ENCODE data around the gene ANXA2R.
A peak's percentile ranks its signal among the peaks of the same experiment; 100 is the strongest.

Gene ANXA2R

GRCh38 chr5:43016217-43016779 lies 23.8 kb downstream of the ANXA2R start:
- Histone ChIP-seq H3K9ac (ENCODE audit: low read depth in 1 of 2, low read length in 2 of 2) (peak overlapping the region in 1 of 2 donors; percentile 4), H3K36me3 (ENCODE audit: control insufficient read depth in 1 of 2, insufficient read depth in 2 of 2, low read length in 2 of 2) (no peaks in the 10 kb centered on the region), H3K27ac (ENCODE audit: low read depth, low read length) (no peak overlapping the region), H3K9me3 (ENCODE audit: control insufficient read depth in 1 of 2, low read length in 2 of 2) (no peaks in the 10 kb centered on the region), H3K27me3 (ENCODE audit: control insufficient read depth in 1 of 2, insufficient read depth in 2 of 2, low read length in 2 of 2) (peaks cover 19 to 37% of the 10 kb centered on the region in 2 donors), H3K4me1 (ENCODE audit: control insufficient read depth in 1 of 2, insufficient read depth in 2 of 2, low read length in 2 of 2) (peaks cover 0 to 28% of the 10 kb centered on the region in 2 donors), H3K4me3 (ENCODE audit: low read depth in 1 of 2, low read length in 2 of 2) (no peak overlapping the region)

DNA sequence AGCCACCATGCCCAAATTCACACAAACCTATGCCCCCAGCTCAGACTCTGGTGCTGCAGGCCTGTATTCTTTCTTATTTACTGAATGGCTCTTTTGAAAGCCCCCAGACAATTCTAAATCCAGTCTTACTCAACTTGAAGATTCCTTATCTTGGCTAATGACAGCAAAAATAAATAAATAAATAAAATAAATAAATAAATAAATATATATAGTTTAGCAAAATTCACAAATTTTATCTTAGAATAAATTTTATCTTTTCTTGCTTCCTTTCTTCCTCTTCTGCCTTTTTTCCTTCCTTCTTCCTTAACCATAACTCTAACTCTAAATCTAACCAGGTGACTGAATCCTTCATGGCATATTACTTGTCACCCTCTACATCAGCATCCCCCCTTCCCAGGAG lies 25.6 kb downstream of the ANXA2R start:
- Histone ChIP-seq H3K36me3 (ENCODE audit: control insufficient read depth in 1 of 2, insufficient read depth in 2 of 2, low read length in 2 of 2) (no peaks in the 10 kb centered on the region), H3K27me3 (ENCODE audit: control insufficient read depth in 1 of 2, insufficient read depth in 2 of 2, low read length in 2 of 2) (peaks cover 14 to 36% of the 10 kb centered on the region in 2 donors), H3K27ac (ENCODE audit: low read depth, low read length) (no peak overlapping the region), H3K4me3 (ENCODE audit: low read depth in 1 of 2, low read length in 2 of 2) (no peak overlapping the region), H3K9me3 (ENCODE audit: control insufficient read depth in 1 of 2, low read length in 2 of 2) (no peaks in the 10 kb centered on the region), H3K9ac (ENCODE audit: low read depth in 1 of 2, low read length in 2 of 2) (no peak overlapping the region), H3K4me1 (ENCODE audit: control insufficient read depth in 1 of 2, insufficient read depth in 2 of 2, low read length in 2 of 2) (peaks cover 15 to 35% of the 10 kb centered on the region in 2 donors)

- no peak overlapping the region for H3K27ac ChIP-seq (ENCODE audit: low read depth, low read length)
- H3K9ac ChIP-seq (ENCODE audit: low read depth in 1 of 2, low read length in 2 of 2) = no peak overlapping the region
- H3K9me3 ChIP-seq (ENCODE audit: control insufficient read depth in 1 of 2, low read length in 2 of 2) = no peaks in the 10 kb centered on the region
- H3K4me1 ChIP-seq (ENCODE audit: control insufficient read depth in 1 of 2, insufficient read depth in 2 of 2, low read length in 2 of 2) = peaks cover 15 to 18% of the 10 kb centered on the region in 2 donors
- H3K36me3 ChIP-seq (ENCODE audit: control insufficient read depth in 1 of 2, insufficient read depth in 2 of 2, low read length in 2 of 2) = no peaks in the 10 kb centered on the region
- H3K27me3 ChIP-seq (ENCODE audit: control insufficient read depth in 1 of 2, insufficient read depth in 2 of 2, low read length in 2 of 2) = peaks cover 6 to 26% of the 10 kb centered on the region in 2 donors
- H3K4me3 ChIP-seq (ENCODE audit: low read depth in 1 of 2, low read length in 2 of 2) = peak overlapping the region; percentile 33 to 84
Observed at GRCh38 chr5:43010935-43011315, 29.2 kb downstream of the ANXA2R start.

GRCh38 chr5:43008363-43009153 lies 31.6 kb downstream of the ANXA2R start:
- peak overlapping the region; percentile 61 to 65 for H3K9ac ChIP-seq (ENCODE audit: low read depth in 1 of 2, low read length in 2 of 2)
- H3K9me3 ChIP-seq (ENCODE audit: control insufficient read depth in 1 of 2, low read length in 2 of 2) = no peaks in the 10 kb centered on the region
- H3K4me1 ChIP-seq (ENCODE audit: control insufficient read depth in 1 of 2, insufficient read depth in 2 of 2, low read length in 2 of 2) = peaks cover 15 to 18% of the 10 kb centered on the region in 2 donors
- H3K4me3 ChIP-seq (ENCODE audit: low read depth in 1 of 2, low read length in 2 of 2) = peak overlapping the region; percentile 63 to 84
- peak overlapping the region; percentile 75 for H3K27ac ChIP-seq (ENCODE audit: low read depth, low read length)
- peaks cover 6 to 33% of the 10 kb centered on the region in 2 donors for H3K27me3 ChIP-seq (ENCODE audit: control insufficient read depth in 1 of 2, insufficient read depth in 2 of 2, low read length in 2 of 2)
- H3K36me3 ChIP-seq (ENCODE audit: control insufficient read depth in 1 of 2, insufficient read depth in 2 of 2, low read length in 2 of 2) = no peaks in the 10 kb centered on the region

DNA sequence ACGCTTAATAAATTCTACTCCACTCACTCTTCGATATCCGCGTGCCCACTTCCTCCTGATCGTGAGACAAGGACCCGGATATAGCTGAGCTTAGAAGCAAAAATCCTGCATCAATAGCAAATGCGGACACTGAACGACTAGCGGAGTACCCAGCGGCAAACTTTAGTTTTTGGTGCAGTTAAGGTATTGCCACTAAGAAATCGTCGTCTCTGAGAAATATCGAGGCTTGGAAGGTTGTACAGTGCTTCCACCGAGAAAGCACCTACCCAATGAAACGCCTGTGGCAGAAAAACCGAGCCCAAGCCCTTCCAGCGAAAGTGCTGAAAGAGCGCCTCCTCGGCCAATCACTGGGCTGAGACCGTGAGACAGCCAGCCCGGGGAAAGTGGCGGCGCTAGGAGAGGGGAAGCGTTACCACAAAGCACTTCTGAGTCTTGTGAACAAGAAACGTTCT lies 32.2 kb downstream of the ANXA2R start:
- Histone ChIP-seq H3K4me3 (ENCODE audit: low read depth in 1 of 2, low read length in 2 of 2) (peak overlapping the region; percentile 63 to 84), H3K27ac (ENCODE audit: low read depth, low read length) (peak overlapping the region; percentile 75), H3K4me1 (ENCODE audit: control insufficient read depth in 1 of 2, insufficient read depth in 2 of 2, low read length in 2 of 2) (peaks cover 15 to 18% of the 10 kb centered on the region in 2 donors), H3K27me3 (ENCODE audit: control insufficient read depth in 1 of 2, insufficient read depth in 2 of 2, low read length in 2 of 2) (peaks cover 6 to 33% of the 10 kb centered on the region in 2 donors), H3K9me3 (ENCODE audit: control insufficient read depth in 1 of 2, low read length in 2 of 2) (no peaks in the 10 kb centered on the region), H3K9ac (ENCODE audit: low read depth in 1 of 2, low read length in 2 of 2) (peak overlapping the region; percentile 61 to 65), H3K36me3 (ENCODE audit: control insufficient read depth in 1 of 2, insufficient read depth in 2 of 2, low read length in 2 of 2) (no peaks in the 10 kb centered on the region)

- H3K36me3 ChIP-seq (ENCODE audit: control insufficient read depth in 1 of 2, insufficient read depth in 2 of 2, low read length in 2 of 2) = no peaks in the 10 kb centered on the region
- H3K27me3 ChIP-seq (ENCODE audit: control insufficient read depth in 1 of 2, insufficient read depth in 2 of 2, low read length in 2 of 2) = peaks cover 8 to 33% of the 10 kb centered on the region in 2 donors
- H3K27ac ChIP-seq (ENCODE audit: low read depth, low read length) = peak overlapping the region; percentile 75
- no peaks in the 10 kb centered on the region for H3K9me3 ChIP-seq (ENCODE audit: control insufficient read depth in 1 of 2, low read length in 2 of 2)
- H3K4me3 ChIP-seq (ENCODE audit: low read depth in 1 of 2, low read length in 2 of 2) = peak overlapping the region; percentile 63 to 84
- peak overlapping the region; percentile 61 to 65 for H3K9ac ChIP-seq (ENCODE audit: low read depth in 1 of 2, low read length in 2 of 2)
- peaks cover 15 to 18% of the 10 kb centered on the region in 2 donors for H3K4me1 ChIP-seq (ENCODE audit: control insufficient read depth in 1 of 2, insufficient read depth in 2 of 2, low read length in 2 of 2)
Observed at GRCh38 chr5:43007246-43007910, 32.7 kb downstream of the ANXA2R start.

DNA sequence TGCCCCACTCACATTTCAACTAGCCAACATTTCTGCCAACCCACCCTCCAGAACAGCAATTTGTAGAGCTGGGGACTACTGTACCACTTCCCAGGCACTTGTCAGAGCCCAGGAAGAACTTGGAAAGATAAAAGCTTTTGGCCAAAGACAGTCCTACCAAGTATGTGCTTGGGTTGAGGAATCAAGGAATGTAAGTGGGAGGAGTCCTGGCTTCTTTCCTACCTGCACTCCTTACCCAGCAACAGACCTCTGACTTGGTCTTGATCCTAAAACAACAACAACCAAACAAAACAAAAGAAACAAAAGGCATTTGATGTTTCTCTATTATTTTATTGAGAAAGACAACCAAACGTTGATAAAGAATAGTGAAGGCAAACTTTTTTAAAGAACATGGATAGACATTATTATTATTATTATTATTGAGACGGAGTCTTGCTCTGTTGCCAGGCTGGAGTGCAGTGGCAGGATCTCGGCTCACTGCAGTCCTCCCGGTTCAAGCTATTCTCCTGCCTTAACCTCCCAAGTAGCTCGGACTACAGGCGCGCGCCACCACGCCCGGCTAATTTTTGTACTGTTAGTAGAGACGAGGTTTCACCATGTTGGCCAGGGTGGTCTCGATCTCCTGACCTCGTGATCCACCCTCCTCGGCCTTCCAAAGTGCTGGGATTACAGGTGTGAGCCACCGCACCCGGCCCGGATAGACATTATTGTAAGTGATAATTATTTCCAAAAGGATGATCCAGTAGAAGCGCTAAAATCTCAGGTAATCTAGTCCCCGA lies 33.5 kb downstream of the ANXA2R start:
- H3K27me3 ChIP-seq (ENCODE audit: control insufficient read depth in 1 of 2, insufficient read depth in 2 of 2, low read length in 2 of 2) = peaks cover 9 to 35% of the 10 kb centered on the region in 2 donors
- H3K4me3 ChIP-seq (ENCODE audit: low read depth in 1 of 2, low read length in 2 of 2) = peak overlapping the region; percentile 63 to 84
- peak overlapping the region; percentile 61 to 65 for H3K9ac ChIP-seq (ENCODE audit: low read depth in 1 of 2, low read length in 2 of 2)
- H3K36me3 ChIP-seq (ENCODE audit: control insufficient read depth in 1 of 2, insufficient read depth in 2 of 2, low read length in 2 of 2) = no peaks in the 10 kb centered on the region
- H3K4me1 ChIP-seq (ENCODE audit: control insufficient read depth in 1 of 2, insufficient read depth in 2 of 2, low read length in 2 of 2) = peaks cover 15 to 18% of the 10 kb centered on the region in 2 donors
- H3K27ac ChIP-seq (ENCODE audit: low read depth, low read length) = no peak overlapping the region
- H3K9me3 ChIP-seq (ENCODE audit: control insufficient read depth in 1 of 2, low read length in 2 of 2) = no peaks in the 10 kb centered on the region

GRCh38 chr5:43005031-43005430 lies 35.1 kb downstream of the ANXA2R start:
- Histone ChIP-seq H3K4me3 (ENCODE audit: low read depth in 1 of 2, low read length in 2 of 2) (no peak overlapping the region), H3K4me1 (ENCODE audit: control insufficient read depth in 1 of 2, insufficient read depth in 2 of 2, low read length in 2 of 2) (peaks cover 4 to 11% of the 10 kb centered on the region in 2 donors), H3K36me3 (ENCODE audit: control insufficient read depth in 1 of 2, insufficient read depth in 2 of 2, low read length in 2 of 2) (no peaks in the 10 kb centered on the region), H3K9ac (ENCODE audit: low read depth in 1 of 2, low read length in 2 of 2) (no peak overlapping the region), H3K27ac (ENCODE audit: low read depth, low read length) (no peak overlapping the region), H3K27me3 (ENCODE audit: control insufficient read depth in 1 of 2, insufficient read depth in 2 of 2, low read length in 2 of 2) (peaks cover 19 to 39% of the 10 kb centered on the region in 2 donors), H3K9me3 (ENCODE audit: control insufficient read depth in 1 of 2, low read length in 2 of 2) (no peaks in the 10 kb centered on the region)

GRCh38 chr5:43001748-43002147 lies 38.4 kb downstream of the ANXA2R start:
- Histone ChIP-seq H3K36me3 (ENCODE audit: control insufficient read depth in 1 of 2, insufficient read depth in 2 of 2, low read length in 2 of 2) (no peaks in the 10 kb centered on the region), H3K27ac (ENCODE audit: low read depth, low read length) (no peak overlapping the region), H3K9me3 (ENCODE audit: control insufficient read depth in 1 of 2, low read length in 2 of 2) (no peaks in the 10 kb centered on the region), H3K4me1 (ENCODE audit: control insufficient read depth in 1 of 2, insufficient read depth in 2 of 2, low read length in 2 of 2) (peaks cover 0 to under 1% of the 10 kb centered on the region in 2 donors), H3K9ac (ENCODE audit: low read depth in 1 of 2, low read length in 2 of 2) (no peak overlapping the region), H3K27me3 (ENCODE audit: control insufficient read depth in 1 of 2, insufficient read depth in 2 of 2, low read length in 2 of 2) (peaks cover 36 to 38% of the 10 kb centered on the region in 2 donors), H3K4me3 (ENCODE audit: low read depth in 1 of 2, low read length in 2 of 2) (no peak overlapping the region)

All from duodenal mucosa (tissue), 2 donors.